HG02852 (cell line): ENCODE data around the gene C19orf25.

ENCODE experiments used
- ATAC-seq: cut with Tn5 transposase; IDR thresholded peaks from one replicate; pipeline ENCODE4 v1.9.1; 2021; ENCODE audit warnings: mild to moderate bottlenecking, moderate library complexity; ENCODE audit not compliant: unreplicated experiment

The C19orf25 gene

GRCh38 chr19:1467490-1468273 lies 11.3 kb downstream of the C19orf25 start:
- no peak for ATAC-seq

DNA sequence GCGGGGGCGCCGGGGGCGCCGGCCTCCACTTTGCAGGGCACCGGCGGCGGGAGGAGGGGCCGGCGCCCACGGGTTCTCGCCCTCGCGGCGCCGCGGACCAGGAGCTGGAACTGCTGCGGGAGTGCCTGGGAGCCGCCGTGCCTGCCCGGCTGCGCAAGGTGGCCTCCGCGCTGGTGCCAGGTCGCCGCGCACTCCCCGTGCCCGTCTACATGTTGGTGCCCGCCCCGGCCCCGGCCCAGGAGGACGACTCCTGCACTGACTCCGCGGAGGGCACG lies 11.9 kb downstream of the C19orf25 start:
- no peak for ATAC-seq

DNA sequence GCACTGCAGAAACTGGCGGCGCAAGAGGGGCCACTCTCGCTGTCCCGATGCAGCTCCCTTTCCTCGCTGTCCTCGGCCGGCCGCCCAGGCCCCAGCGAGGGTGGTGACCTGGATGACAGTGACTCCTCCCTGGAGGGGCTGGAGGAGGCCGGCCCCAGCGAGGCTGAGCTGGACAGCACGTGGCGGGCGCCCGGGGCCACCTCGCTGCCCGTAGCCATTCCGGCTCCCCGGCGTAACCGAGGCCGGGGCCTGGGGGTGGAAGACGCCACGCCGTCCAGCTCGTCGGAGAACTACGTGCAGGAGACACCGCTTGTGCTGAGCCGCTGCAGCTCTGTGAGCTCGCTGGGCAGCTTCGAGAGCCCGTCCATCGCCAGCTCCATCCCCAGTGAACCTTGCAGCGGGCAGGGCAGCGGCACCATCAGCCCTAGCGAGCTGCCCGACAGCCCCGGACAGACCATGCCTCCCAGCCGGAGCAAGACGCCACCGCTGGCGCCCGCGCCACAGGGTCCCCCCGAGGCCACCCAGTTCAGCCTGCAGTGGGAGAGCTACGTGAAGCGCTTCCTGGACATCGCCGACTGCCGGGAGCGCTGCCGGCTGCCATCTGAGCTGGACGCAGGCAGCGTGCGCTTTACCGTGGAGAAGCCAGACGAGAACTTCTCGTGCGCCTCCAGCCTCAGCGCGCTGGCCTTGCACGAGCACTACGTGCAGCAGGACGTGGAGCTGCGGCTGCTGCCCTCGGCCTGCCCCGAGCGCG lies 12.4 kb downstream of the C19orf25 start:
- no peak for ATAC-seq

- ATAC-seq: no peak
Observed at GRCh38 chr19:1466018-1466460, 13.0 kb downstream of the C19orf25 start.

DNA sequence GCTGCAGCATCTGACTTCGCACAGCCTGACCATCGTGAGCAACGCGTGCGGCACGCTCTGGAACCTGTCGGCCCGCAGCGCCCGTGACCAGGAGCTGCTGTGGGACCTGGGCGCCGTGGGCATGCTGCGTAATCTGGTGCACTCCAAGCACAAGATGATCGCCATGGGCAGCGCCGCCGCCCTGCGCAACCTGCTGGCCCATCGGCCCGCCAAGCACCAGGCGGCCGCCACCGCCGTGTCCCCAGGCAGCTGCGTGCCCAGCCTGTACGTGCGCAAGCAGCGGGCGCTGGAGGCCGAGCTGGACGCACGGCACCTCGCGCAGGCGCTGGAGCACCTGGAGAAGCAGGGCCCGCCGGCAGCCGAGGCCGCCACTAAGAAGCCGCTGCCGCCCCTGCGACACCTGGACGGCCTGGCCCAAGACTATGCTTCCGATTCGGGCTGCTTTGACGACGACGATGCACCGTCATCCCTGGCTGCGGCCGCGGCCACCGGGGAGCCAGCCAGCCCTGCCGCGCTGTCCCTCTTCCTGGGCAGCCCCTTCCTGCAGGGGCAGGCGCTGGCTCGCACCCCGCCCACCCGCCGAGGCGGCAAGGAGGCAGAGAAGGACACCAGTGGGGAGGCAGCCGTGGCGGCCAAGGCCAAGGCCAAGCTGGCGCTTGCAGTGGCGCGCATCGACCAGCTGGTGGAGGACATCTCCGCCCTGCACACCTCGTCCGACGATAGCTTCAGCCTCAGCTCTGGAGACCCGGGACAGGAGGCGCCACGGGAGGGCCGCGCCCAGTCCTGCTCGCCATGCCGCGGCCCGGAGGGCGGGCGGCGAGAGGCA lies 13.6 kb downstream of the C19orf25 start:
- no peak for ATAC-seq

DNA sequence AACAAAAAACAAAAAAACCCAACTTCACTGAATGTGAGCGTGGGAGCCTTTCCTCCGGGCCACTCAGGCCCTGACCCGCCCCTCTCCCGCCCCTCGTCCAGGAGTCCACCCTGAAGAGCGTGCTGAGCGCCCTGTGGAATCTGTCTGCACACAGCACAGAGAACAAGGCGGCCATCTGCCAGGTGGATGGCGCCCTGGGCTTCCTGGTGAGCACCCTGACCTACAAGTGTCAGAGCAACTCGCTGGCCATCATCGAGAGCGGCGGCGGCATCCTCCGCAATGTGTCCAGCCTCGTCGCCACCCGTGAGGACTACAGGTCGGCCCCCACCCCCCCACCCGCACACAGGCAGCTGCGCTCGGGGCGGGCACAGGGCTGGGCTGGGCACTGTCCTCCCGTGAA lies 17.2 kb downstream of the C19orf25 start:
- ATAC-seq: no peak

DNA sequence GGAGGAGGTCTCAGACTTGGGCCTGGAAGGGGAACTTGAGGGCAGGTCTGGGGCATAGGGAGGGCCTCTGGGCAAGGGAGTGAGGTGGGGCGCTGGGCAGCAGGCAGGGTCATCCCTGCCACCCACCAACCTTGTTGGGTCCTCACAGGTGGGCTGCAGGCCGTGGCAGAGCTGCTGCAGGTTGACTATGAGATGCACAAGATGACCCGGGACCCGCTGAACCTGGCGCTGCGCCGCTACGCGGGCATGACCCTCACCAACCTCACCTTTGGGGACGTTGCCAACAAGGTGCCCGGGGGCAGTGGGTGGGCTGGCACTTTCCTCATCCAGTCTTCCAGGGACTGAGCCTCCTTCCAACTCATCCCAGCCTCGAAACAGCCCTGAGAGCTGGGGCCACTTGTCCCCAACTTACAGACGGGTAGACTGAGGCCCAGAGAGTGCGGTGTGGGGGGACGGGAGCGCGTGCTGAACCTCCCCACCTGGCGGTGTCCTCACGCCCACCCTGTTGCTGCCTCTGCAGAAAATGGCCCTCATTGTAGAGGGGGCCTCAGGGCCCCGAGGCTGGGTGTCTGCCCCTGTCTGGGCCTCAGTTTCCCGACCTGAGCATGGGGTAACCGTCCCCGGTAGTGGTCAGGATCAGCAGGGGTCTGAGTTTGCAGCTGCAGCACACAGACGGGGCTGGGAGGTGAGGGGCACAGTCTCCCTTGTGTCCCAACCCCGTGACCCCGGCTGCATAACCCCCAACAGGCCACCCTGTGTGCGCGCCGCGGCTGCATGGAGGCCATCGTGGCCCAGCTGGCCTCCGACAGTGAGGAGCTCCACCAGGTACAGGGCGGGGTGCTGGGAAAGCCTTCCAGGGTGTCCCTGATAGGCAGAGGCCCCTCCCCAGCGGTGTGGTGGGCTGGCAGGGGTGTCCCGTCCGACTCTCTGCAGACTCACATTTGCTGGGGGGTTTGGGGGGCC lies 18.7 kb downstream of the C19orf25 start:
- ATAC-seq: no peak

DNA sequence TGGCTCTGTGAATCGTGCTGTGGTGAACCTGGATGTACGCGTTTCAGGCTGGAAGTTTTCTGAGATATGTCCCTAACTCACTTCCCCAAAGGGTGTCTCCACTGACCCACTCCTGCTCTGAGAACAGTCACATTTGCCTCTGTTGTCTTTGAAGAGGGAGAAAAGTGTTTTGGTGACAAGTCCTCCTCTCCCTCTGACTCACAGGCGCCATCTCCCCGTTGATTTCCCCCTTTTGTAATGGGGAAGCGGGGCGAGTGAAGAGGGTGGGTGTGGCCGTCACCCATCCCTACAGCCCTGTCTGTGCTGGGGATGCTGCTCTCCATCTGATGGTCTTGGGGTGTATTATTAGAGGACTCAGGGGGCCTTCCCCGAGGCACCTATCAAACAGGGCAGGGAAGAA lies 19.5 kb downstream of the C19orf25 start:
- no peak for ATAC-seq

GRCh38 chr19:1457892-1458291 lies 21.1 kb downstream of the C19orf25 start:
- ATAC-seq: no peak

- no peak for ATAC-seq
Observed at GRCh38 chr19:1457031-1457739, 21.8 kb downstream of the C19orf25 start.

- no peak for ATAC-seq
Observed at GRCh38 chr19:1456121-1456900, 22.7 kb downstream of the C19orf25 start.

- ATAC-seq: no peak
Observed at GRCh38 chr19:1455336-1456120, 23.5 kb downstream of the C19orf25 start.

DNA sequence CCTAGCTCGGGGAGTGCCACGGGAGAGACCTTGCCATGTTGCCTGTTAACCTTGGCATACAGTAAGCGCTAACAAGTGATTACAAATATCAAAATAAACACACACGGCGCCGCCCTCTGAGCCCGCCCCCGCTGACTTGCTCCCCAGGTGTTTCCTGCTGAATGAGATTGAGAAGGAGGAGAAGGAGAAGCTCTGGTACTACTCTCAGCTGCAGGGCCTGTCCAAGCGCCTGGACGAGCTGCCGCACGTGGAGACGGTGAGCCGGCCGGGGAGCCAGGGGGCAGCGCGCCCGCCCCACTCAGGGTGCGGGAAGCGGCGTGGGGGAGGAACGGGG lies 24.0 kb downstream of the C19orf25 start:
- ATAC-seq: no peak

DNA sequence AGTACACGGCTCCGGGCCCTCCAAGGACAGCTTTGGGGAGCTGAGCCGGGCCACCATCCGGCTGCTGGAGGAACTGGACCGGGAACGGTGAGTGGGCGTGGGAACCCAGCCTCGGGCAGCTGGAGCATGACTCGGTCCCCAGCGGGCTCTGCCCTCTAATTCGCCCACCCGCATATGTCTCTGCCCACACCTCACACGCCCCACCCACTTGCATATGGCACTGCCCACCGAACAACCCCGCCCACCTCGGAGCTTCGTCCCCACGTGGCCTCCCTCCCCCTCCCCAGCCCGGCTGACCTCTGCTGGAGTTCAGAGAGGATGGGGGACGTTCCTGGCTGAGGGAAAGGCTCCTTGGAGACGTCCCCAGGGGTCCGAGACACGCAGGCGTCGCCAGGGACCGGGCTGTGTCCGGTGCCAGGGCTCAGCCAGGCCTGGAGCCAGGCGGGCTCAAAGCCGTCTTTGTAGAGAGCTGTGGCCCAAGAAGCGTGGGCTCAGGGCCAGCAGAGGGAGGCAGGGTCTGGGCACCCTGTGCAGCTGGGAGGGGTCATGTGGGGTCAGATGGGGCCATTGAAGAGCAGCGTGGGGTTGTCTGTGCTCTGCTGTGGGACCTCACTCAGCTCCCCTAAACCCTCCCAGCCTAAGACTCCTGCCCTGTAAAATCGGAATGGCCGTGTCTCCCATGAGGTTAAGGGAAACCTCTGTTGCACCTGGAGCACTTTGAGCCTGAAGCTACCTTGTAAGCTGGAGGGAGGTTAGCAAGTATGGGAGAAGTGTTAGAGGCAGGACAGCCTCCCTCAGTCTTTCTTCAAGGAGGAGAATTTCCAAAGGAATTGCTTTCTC lies 25.3 kb downstream of the C19orf25 start:
- ATAC-seq: no peak

- ATAC-seq: no peak
Observed at GRCh38 chr19:1452802-1453524, 26.1 kb downstream of the C19orf25 start.

- no peak for ATAC-seq
Observed at GRCh38 chr19:1451916-1452801, 26.9 kb downstream of the C19orf25 start.
